ENCODE data around the gene OR5T2. TPM values are rescaled to one million over a fixed set of nuclear protein-coding genes. Genes with fewer than 3 reads are reported as not detected.
"Not testable (repeated sequence)": the region's sequence is repeated elsewhere in the genome, so short reads cannot be mapped to it uniquely, and the experiment has no call there.

The OR5T2 gene
- total RNA-seq: not detected

DNA sequence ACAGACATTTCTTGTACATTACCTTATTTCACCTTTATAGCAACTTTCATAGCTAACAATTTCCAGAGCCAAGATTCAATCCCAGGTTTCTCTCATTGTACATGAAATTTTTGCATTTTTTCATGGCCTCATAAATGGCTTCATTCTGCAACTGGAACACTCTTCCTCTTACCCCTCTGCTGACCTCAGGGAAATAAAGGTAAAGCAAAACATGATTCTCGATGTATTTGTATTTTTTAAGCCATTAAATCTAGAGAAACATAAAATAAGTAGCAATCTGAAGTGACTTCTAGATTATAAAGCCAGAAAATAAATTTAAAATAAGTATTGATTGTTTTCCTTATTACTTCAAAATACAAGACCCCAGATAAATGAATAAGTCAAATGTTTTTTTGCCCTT, at the start of gene OR5T2:
Gene OR5T2 (minus strand): TSS at position 101 of the 400 bp plus-strand sequence. CDS start 1,193 bp downstream, outside the sequence.
- intact Hi-C loops (cut with DNase I): no loop called here
- no peaks in the 10 kb centered on the region for H3K9me3 ChIP-seq
- TF ChIP-seq POLR2A (IDR thresholded peaks at IDR 0.05) (no peak), POLR2AphosphoS5 (IDR thresholded peaks at IDR 0.05; ENCODE audit: insufficient read depth in 1 of 2, low read depth in 1 of 2) (no peak)
- TF ChIP-seq, protein P1, sequence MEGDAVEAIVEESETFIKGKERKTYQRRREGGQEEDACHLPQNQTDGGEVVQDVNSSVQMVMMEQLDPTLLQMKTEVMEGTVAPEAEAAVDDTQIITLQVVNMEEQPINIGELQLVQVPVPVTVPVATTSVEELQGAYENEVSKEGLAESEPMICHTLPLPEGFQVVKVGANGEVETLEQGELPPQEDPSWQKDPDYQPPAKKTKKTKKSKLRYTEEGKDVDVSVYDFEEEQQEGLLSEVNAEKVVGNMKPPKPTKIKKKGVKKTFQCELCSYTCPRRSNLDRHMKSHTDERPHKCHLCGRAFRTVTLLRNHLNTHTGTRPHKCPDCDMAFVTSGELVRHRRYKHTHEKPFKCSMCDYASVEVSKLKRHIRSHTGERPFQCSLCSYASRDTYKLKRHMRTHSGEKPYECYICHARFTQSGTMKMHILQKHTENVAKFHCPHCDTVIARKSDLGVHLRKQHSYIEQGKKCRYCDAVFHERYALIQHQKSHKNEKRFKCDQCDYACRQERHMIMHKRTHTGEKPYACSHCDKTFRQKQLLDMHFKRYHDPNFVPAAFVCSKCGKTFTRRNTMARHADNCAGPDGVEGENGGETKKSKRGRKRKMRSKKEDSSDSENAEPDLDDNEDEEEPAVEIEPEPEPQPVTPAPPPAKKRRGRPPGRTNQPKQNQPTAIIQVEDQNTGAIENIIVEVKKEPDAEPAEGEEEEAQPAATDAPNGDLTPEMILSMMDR (IDR thresholded peaks at IDR 0.05): no peak
- no peaks in the 10 kb centered on the region for H3K36me3 ChIP-seq
- no peaks in the 10 kb centered on the region for H3K4me1 ChIP-seq
- H3K4me3 ChIP-seq: no peak within 1 kb of the TSS
- H3K27me3 ChIP-seq: no peaks in the 10 kb centered on the region
- H3K27ac ChIP-seq: no peak within 1 kb of the TSS
- DNase-seq (ENCODE audit: extremely low spot score in 2 of 2): no peak

DNA sequence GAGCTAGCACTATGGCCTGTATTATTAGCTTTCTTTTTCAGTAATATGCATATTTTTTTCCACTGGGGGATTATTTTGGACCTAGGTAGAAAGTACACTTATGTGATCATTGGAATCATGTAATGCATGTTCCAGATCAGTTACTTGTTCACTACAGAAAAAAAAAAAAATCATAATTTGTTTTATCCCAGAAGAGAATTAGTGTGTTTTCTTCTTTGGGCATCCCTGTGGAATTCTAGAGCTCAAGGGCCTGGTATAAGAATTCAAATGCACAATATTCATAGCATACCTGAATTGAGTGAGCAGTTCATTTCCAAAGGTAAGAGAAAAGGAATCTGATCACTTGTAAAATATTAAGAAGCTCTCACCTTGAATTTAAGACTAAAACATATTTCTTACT, 39.8 kb upstream of the OR5T2 start, which contains the start of gene OR5T1:
Gene OR5T1 (plus strand): TSS at position 301 of the 400 bp plus-strand sequence. CDS start 1,485 bp downstream, outside the sequence.
- intact Hi-C loops (cut with DNase I): no loop called here
- no peak within 1 kb of the TSS for H3K27ac ChIP-seq
- no peak for DNase-seq (ENCODE audit: extremely low spot score in 2 of 2)

DNA sequence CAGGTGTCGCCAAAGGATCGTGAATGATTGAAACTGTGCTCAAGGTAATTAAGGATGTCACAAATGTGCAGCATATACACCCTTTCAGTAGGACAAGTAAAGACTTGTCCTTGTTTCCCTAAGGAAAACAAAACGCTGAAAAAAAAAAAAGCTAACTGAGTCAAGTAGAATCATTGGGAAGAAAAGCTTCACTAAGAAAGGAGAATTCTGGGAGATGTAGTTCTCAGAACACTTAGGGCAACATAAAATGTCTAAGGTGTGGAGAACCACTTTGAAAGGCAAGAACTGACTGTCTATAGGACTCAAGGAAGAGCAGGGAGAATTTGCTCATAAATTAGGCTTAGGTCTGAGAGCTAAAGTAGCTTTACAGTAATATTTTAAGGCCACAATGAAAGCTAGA, 37.0 kb upstream of the OR5T2 start:
- no peak overlapping the region for H3K4me3 ChIP-seq
- H3K9me3 ChIP-seq: no peaks in the 10 kb centered on the region
- no peaks in the 10 kb centered on the region for H3K36me3 ChIP-seq
- intact Hi-C loops (cut with DNase I): no loop called here
- no peaks in the 10 kb centered on the region for H3K27me3 ChIP-seq
- no peak overlapping the region for H3K27ac ChIP-seq
- H3K4me1 ChIP-seq: no peaks in the 10 kb centered on the region
- TF ChIP-seq, protein P1 (IDR thresholded peaks at IDR 0.05): no peak
- no peak for TF ChIP-seq POLR2AphosphoS5 (IDR thresholded peaks at IDR 0.05; ENCODE audit: insufficient read depth in 1 of 2, low read depth in 1 of 2)
- TF ChIP-seq POLR2A (IDR thresholded peaks at IDR 0.05): no peak
- DNase-seq (ENCODE audit: extremely low spot score in 2 of 2): no peak

More for the DNA sequence above, 39.8 kb upstream of the OR5T2 start, which contains the start of gene OR5T1:
- H3K27me3 ChIP-seq: no peaks in the 10 kb centered on the region
- no peak for TF ChIP-seq POLR2AphosphoS5 (IDR thresholded peaks at IDR 0.05; ENCODE audit: insufficient read depth in 1 of 2, low read depth in 1 of 2)
- TF ChIP-seq POLR2A (IDR thresholded peaks at IDR 0.05): no peak
- TF ChIP-seq, protein P1 (IDR thresholded peaks at IDR 0.05): no peak
- H3K9me3 ChIP-seq: no peaks in the 10 kb centered on the region
- H3K36me3 ChIP-seq: no peaks in the 10 kb centered on the region
- no peaks in the 10 kb centered on the region for H3K4me1 ChIP-seq
- H3K4me3 ChIP-seq: no peak within 1 kb of the TSS

DNA sequence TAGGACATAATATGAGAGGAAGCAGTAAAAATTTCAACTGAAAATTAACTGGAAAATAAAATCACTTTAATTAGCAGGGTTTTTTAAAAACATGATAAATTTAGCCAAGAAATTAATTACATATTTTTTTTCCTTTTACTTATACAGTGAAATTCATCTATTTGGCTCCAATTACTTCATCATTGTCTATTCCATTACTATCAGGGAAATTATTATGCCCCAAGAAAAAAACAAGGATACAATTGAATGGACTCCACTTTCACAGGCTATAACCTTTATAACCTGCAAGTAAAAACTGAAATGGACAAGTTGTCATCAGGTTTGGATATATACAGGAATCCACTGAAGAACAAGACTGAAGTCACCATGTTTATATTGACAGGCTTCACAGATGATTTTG, 17.9 kb upstream of the OR5T2 start, which contains the start of gene OR5T3:
Gene OR5T3 (plus strand): TSS at position 301 of the 400 bp plus-strand sequence. CDS start 0 bp downstream, at position 301.
- intact Hi-C loops (cut with DNase I): no loop called here
- no peaks in the 10 kb centered on the region for H3K4me1 ChIP-seq
- H3K27ac ChIP-seq: no peak within 1 kb of the TSS
- no peak for TF ChIP-seq POLR2AphosphoS5 (IDR thresholded peaks at IDR 0.05; ENCODE audit: insufficient read depth in 1 of 2, low read depth in 1 of 2)
- no peak for TF ChIP-seq POLR2A (IDR thresholded peaks at IDR 0.05)
- TF ChIP-seq, protein P1 (IDR thresholded peaks at IDR 0.05): no peak
- H3K36me3 ChIP-seq: no peaks in the 10 kb centered on the region
- H3K4me3 ChIP-seq: no peak within 1 kb of the TSS
- DNase-seq (ENCODE audit: extremely low spot score in 2 of 2): no peak
- no peaks in the 10 kb centered on the region for H3K27me3 ChIP-seq
- H3K9me3 ChIP-seq: no peaks in the 10 kb centered on the region

DNA sequence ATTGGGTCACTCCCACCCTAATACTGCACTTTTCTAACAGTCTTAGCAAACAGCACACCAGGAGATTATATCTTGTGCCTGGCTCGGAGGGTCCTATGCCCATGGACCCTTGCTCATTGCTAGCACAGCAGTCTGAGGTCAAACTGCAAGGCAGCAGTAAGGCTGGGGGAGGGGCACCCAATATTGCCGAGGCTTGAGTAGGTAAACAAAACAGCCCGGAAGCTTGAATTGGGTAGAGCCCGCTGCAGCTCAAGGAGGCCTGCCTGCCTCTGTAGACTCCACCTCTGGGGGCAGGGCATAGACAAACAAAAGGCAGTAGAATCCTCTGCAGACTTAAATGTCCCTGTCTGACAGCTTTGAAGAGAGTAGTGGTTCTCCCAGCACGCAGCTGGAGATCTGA, 14.3 kb downstream of the OR5T2 start:
- H3K9me3 ChIP-seq; H3K36me3 ChIP-seq; H3K27ac ChIP-seq; intact Hi-C loops (cut with DNase I); H3K27me3 ChIP-seq; H3K4me3 ChIP-seq; DNase-seq (ENCODE audit: extremely low spot score in 2 of 2); H3K4me1 ChIP-seq: not testable (repeated sequence)

Measured in vagina (tissue), 2 donors.